Brain microvascular endothelial cell (primary cell): ENCODE results near the gene SMPDL3B.

Experiments used
- DNase-seq: peaks from one replicate; pipeline ENCODE4 v3.0.0-alpha.2; 2020
- H3K27ac ChIP-seq: fragments of 250-450 bp; sonication (Bioruptor Pico); 2 replicates; pipeline ENCODE4 v1.5.1; 2020; ENCODE audit warnings: mild to moderate bottlenecking, moderate library complexity
- H3K27me3 ChIP-seq: fragments of 250-450 bp; sonication (Bioruptor Pico); replicated peaks from 2 replicates; pipeline ENCODE4 v1.5.1; 2020; ENCODE audit warnings: mild to moderate bottlenecking
- H3K36me3 ChIP-seq: fragments of 250-450 bp; sonication (Bioruptor Pico); replicated peaks from 2 replicates; pipeline ENCODE4 v1.5.1; 2020; ENCODE audit warnings: mild to moderate bottlenecking
- H3K4me3 ChIP-seq: 2 replicates; pipeline ENCODE4 v1.5.1; 2011; ENCODE audit warnings: low read depth, mild to moderate bottlenecking, control low read depth, low read length, moderate library complexity
- CTCF ChIP-seq: IDR thresholded peaks from 2 replicates; pipeline ENCODE4 v1.5.1; 2011; ENCODE audit warnings: low read depth, mild to moderate bottlenecking, moderate library complexity, low read length, control low read depth, inconsistent platforms; ENCODE audit errors: missing control alignments
- in situ Hi-C: cut with HindIII; loops from 2 replicates; pipeline ENCODE4 v1.10.0; 2017; ENCODE audit warnings: low sequenced_read_pairs, low pct_ligation_motif_present

The SMPDL3B gene

GRCh38 chr1:27959792-27960603 is 25.2 kb downstream of the SMPDL3B start, which contains the start of gene XKR8:
Gene XKR8 (plus strand): TSS chr1:27959973. CDS start chr1:27960070, 97 bp downstream.
- no peaks in the 10 kb centered on the region for H3K27me3 ChIP-seq
- peak; percentile 39 for TF ChIP-seq CTCF
- no peaks in the 10 kb centered on the region for H3K36me3 ChIP-seq
- in situ Hi-C loops: no loop called here
- DNase-seq: peak; percentile 51
- H3K27ac ChIP-seq: peak within 1 kb of the TSS; percentile 28
- peak within 1 kb of the TSS; percentile 68 for H3K4me3 ChIP-seq

GRCh38 chr1:27960762-27961645 is 26.2 kb downstream of the SMPDL3B start:
- no peak for DNase-seq
- no peaks in the 10 kb centered on the region for H3K36me3 ChIP-seq
- no peak for TF ChIP-seq CTCF
- in situ Hi-C loops: no loop called here
- peak overlapping the region; percentile 68 for H3K4me3 ChIP-seq
- H3K27me3 ChIP-seq: no peaks in the 10 kb centered on the region
- no peak overlapping the region for H3K27ac ChIP-seq

GRCh38 chr1:27961646-27962221 is 26.9 kb downstream of the SMPDL3B start:
- H3K4me3 ChIP-seq: no peak overlapping the region

GRCh38 chr1:27963393-27963792 is 28.6 kb downstream of the SMPDL3B start:
- Histone ChIP-seq H3K36me3 (peaks cover 2% of the 10 kb centered on the region), H3K27me3 (no peaks in the 10 kb centered on the region), H3K27ac (no peak overlapping the region), H3K4me3 (no peak overlapping the region)
- TF ChIP-seq CTCF: no peak
- in situ Hi-C loops: no loop called here
- DNase-seq: no peak

More at GRCh38 chr1:27961646-27962221, 26.9 kb downstream of the SMPDL3B start:
- Histone ChIP-seq H3K27ac (no peak overlapping the region), H3K27me3 (no peaks in the 10 kb centered on the region), H3K36me3 (no peaks in the 10 kb centered on the region)
- TF ChIP-seq CTCF: no peak
- in situ Hi-C loops: no loop called here
- no peak for DNase-seq

GRCh38 chr1:27966402-27967105 is 31.8 kb downstream of the SMPDL3B start:
- in situ Hi-C loops: no loop called here
- H3K27ac ChIP-seq: no peak overlapping the region
- H3K4me3 ChIP-seq: no peak overlapping the region
- DNase-seq: no peak
- H3K36me3 ChIP-seq: peaks cover 2% of the 10 kb centered on the region
- H3K27me3 ChIP-seq: no peaks in the 10 kb centered on the region
- no peak for TF ChIP-seq CTCF
